BLaER1 treated with 17β-estradiol and CSF1 and Interleukin-3, amounts not matched to agents 10 nM and 100 nM (cell line): ENCODE measurements around the gene AVPR1A.

ENCODE experiments used
- H3K27ac ChIP-seq, 11 experiments: shearing (Covaris generic); formaldehyde crosslinking; 2 replicates each; pipeline ENCODE4 v1.8.1; 2022
- H3K27me3 ChIP-seq, 11 experiments: shearing (Covaris generic); formaldehyde crosslinking; 2 replicates each; pipeline ENCODE4 v1.8.1; 2022
- H3K36me3 ChIP-seq, 11 experiments: shearing (Covaris generic); formaldehyde crosslinking; 2 replicates each; pipeline ENCODE4 v1.8.1; 2022
- H3K4me1 ChIP-seq, 10 experiments: shearing (Covaris generic); formaldehyde crosslinking; 2 replicates each; pipeline ENCODE4 v1.8.1; 2022
- H3K4me2 ChIP-seq, 11 experiments: shearing (Covaris generic); formaldehyde crosslinking; 2 replicates each; pipeline ENCODE4 v1.8.1; 2022
- H3K4me3 ChIP-seq, 10 experiments: shearing (Covaris generic); formaldehyde crosslinking; 2 replicates each; pipeline ENCODE4 v1.8.1; 2022
- H3K9ac ChIP-seq, 11 experiments: shearing (Covaris generic); formaldehyde crosslinking; 2 replicates each; pipeline ENCODE4 v1.8.1; 2022
- H3K9me3 ChIP-seq, 11 experiments: shearing (Covaris generic); formaldehyde crosslinking; replicated peaks in 1 of 11; 2 replicates each; pipeline ENCODE4 v1.8.1; 2022
- H4K20me1 ChIP-seq, 11 experiments: shearing (Covaris generic); formaldehyde crosslinking; 2 replicates each; pipeline ENCODE4 v1.8.1; 2022
- Cebpa-rat ChIP-seq, 11 experiments: shearing (Covaris generic); IDR thresholded peaks; 2 replicates each; pipeline ENCODE4 v1.8.1; 2022

AVPR1A gene

DNA sequence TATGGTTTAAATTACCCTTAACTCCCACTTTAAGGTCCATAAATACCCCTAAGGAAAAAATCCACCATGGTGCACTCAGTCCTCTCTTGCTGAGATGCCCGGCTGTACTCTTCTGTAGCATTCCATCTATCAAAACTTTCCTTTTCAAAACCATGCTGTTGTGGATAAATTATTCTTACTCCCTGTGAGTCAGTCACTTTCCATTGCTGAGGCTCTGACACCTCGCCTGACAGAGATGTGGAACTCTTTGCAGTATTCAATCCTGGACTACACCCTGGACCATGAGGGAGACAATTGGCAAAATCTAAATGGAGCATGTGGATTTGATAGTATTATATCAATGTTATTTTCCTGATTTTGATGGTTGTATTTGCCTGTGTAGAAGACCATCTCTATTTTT lies 49.1 kb downstream of the AVPR1A start:
- Histone ChIP-seq H3K4me1 (no peaks in the 10 kb centered on the region), H3K9ac (no peak overlapping the region; a peak in 1 of 22 replicates), H3K27ac (no peak overlapping the region), H3K4me3 (no peak overlapping the region), H3K4me2 (no peak overlapping the region), H3K36me3 (no peaks in the 10 kb centered on the region), H3K27me3 (no peaks in the 10 kb centered on the region), H4K20me1 (no peaks in the 10 kb centered on the region), H3K9me3 (no peaks in the 10 kb centered on the region)
- TF ChIP-seq Cebpa-rat (IDR thresholded peaks at IDR 0.05), result no peak

DNA sequence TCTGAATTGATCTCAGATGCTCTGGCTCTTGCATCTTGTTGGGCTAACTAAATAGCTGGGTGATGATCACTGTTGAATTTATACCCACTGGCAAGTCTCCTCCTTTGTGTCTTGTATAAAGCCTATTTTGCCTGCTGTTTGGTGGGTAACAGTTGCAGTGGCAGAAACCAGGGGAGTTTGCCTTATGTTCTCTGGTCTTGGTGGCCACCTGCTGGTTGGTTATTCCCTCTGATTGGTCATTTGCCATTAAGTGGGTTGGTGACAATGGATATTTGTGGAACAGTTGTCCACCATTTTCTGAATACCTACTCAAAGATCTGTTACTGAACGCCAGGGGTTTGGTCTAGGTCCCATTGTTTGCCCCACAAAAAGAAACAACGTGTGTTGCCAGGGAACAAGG lies 52.1 kb downstream of the AVPR1A start:
- Histone ChIP-seq H3K27me3 (no peaks in the 10 kb centered on the region), H3K4me1 (no peaks in the 10 kb centered on the region), H3K4me2 (no peak overlapping the region), H3K4me3 (no peak overlapping the region), H3K27ac (no peak overlapping the region), H3K9me3 (no peaks in the 10 kb centered on the region), H3K9ac (no peak overlapping the region), H3K36me3 (no peaks in the 10 kb centered on the region), H4K20me1 (no peaks in the 10 kb centered on the region)
- no peak for TF ChIP-seq Cebpa-rat (IDR thresholded peaks at IDR 0.05)

DNA sequence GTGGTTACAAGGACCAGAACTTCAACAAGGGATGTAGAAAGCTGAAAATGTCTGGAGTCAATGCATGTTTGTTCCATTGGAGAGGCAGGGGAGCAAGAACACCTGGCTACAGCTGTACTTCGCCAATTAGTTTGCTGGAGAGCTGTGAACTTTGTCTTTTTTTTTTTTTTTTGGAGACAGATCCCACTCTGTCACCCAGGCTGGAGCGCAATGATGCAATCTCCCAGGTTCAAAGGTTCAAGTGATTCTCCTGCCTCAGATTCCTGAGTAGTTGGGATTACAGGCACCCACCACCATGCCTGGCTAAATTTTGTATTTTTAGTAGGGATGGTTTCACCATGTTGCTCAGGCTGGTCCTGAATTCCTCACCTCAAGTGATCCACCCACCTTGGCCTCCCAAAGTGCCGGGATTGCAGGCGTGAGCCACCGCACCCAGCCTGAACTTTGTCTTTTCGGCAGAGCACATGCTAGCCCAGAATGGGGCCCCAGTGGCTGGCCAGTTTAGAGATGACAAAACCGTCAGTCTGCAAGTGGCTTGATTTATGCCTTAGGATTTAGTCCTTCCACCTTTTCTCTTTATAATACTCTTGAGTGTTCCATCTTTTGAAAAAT lies 55.5 kb downstream of the AVPR1A start:
- no peak overlapping the region for H3K4me3 ChIP-seq
- no peaks in the 10 kb centered on the region for H3K36me3 ChIP-seq
- no peaks in the 10 kb centered on the region for H4K20me1 ChIP-seq
- H3K27me3 ChIP-seq, result no peaks in the 10 kb centered on the region
- no peak overlapping the region for H3K4me2 ChIP-seq
- H3K9ac ChIP-seq, result no peak overlapping the region
- H3K4me1 ChIP-seq, result no peaks in the 10 kb centered on the region
- H3K27ac ChIP-seq, result no peak overlapping the region
- H3K9me3 ChIP-seq, result no peaks in the 10 kb centered on the region
- TF ChIP-seq Cebpa-rat (IDR thresholded peaks at IDR 0.05), result no peak

DNA sequence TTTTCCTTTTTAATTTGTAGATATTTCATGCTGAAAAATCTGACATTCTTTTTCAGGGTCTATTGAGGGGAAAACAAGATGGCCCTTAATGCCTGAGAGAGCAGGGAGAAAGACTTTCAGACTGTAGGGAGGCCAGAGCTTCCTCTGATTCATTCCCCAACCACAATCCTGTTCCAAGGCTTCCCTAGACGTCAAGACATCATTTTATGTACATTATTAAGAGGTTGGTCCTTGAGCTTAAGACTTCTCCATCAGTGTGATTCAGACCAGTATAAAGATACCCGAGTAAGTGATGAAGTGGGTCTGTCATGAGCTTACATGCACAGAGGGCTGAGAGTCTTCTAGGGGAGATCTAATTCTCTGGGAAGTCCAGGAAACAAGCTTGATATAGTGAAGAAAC lies 57.3 kb downstream of the AVPR1A start:
- Histone ChIP-seq H4K20me1 (no peaks in the 10 kb centered on the region), H3K9ac (no peak overlapping the region), H3K4me1 (no peaks in the 10 kb centered on the region), H3K9me3 (no peaks in the 10 kb centered on the region), H3K4me3 (no peak overlapping the region), H3K27me3 (no peaks in the 10 kb centered on the region), H3K36me3 (no peaks in the 10 kb centered on the region), H3K4me2 (no peak overlapping the region), H3K27ac (no peak overlapping the region)
- no peak for TF ChIP-seq Cebpa-rat (IDR thresholded peaks at IDR 0.05)

DNA sequence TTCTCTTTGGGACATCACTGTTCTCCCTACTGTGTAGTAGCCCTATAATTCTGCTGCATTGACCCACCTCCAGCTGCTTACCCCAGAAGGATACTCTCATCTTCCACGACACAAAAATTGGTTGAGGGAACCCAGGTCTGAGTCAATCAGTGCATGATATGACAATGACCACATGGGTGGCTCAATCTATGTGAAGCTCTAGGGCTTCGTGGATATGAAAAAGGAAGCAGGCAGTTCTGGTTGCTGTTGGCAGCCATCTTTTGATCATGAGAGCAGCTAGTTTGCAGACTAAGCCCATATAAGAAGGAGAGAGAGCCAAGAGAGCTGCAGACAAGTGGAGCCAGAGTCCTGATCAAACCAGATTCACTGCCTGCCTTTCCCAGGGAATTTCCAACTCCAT lies 57.9 kb downstream of the AVPR1A start:
- H3K27ac ChIP-seq, result no peak overlapping the region
- H3K4me2 ChIP-seq, result no peak overlapping the region; a peak in 1 of 22 replicates
- H4K20me1 ChIP-seq, result no peaks in the 10 kb centered on the region
- no peaks in the 10 kb centered on the region for H3K36me3 ChIP-seq
- no peak overlapping the region for H3K9ac ChIP-seq
- H3K9me3 ChIP-seq, result no peaks in the 10 kb centered on the region
- H3K4me3 ChIP-seq, result no peak overlapping the region
- H3K4me1 ChIP-seq, result no peaks in the 10 kb centered on the region
- H3K27me3 ChIP-seq, result no peaks in the 10 kb centered on the region
- no peak for TF ChIP-seq Cebpa-rat (IDR thresholded peaks at IDR 0.05)
